GM12872 (cell line): ENCODE data around the gene ENDOV.

Source experiments
- TF ChIP-seq, protein P1 (sequence below): IDR thresholded peaks from 3 replicates; pipeline ENCODE4 v1.5.1; 2011; ENCODE audit warnings: low read depth, mild to moderate bottlenecking, low read length, moderate library complexity; ENCODE audit not compliant: insufficient read depth

The ENDOV gene

DNA sequence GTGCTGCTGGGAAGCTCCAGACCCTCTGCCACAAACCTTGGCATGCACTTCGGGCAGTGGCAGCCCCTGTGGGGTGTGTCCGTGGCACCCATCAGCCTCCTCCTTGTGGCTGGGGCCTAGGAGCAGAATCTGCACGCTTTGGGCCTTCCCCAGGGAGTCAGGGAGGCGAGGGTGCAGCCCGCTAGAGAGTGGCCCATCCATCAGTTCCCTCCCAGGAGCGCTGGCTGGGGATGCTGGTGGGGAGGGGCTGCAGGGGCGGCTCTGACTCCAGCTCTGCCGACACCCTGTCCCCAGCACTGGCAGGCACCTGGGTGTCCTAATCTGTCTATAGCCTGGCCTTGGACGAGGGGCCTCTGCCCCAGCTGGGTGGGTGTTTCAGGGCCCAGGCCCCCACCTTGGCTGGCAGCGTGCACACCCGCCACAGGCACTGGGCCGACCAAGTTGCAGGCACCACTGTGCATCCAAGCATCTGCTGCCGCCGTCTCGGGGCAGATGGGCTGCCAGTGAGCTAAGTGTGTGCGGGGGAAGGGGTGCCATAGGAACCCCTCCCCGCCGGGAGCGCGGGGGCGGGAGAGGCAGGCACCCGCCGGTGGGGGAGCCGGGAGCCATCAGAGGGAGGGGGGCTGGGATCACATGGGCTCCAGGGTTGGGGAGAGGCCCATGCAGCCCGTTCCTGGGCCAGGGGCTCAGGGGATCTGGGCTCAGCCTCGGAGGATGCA lies 30.2 kb downstream of the ENDOV start:
- TF ChIP-seq, protein P1, sequence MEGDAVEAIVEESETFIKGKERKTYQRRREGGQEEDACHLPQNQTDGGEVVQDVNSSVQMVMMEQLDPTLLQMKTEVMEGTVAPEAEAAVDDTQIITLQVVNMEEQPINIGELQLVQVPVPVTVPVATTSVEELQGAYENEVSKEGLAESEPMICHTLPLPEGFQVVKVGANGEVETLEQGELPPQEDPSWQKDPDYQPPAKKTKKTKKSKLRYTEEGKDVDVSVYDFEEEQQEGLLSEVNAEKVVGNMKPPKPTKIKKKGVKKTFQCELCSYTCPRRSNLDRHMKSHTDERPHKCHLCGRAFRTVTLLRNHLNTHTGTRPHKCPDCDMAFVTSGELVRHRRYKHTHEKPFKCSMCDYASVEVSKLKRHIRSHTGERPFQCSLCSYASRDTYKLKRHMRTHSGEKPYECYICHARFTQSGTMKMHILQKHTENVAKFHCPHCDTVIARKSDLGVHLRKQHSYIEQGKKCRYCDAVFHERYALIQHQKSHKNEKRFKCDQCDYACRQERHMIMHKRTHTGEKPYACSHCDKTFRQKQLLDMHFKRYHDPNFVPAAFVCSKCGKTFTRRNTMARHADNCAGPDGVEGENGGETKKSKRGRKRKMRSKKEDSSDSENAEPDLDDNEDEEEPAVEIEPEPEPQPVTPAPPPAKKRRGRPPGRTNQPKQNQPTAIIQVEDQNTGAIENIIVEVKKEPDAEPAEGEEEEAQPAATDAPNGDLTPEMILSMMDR: no peak

DNA sequence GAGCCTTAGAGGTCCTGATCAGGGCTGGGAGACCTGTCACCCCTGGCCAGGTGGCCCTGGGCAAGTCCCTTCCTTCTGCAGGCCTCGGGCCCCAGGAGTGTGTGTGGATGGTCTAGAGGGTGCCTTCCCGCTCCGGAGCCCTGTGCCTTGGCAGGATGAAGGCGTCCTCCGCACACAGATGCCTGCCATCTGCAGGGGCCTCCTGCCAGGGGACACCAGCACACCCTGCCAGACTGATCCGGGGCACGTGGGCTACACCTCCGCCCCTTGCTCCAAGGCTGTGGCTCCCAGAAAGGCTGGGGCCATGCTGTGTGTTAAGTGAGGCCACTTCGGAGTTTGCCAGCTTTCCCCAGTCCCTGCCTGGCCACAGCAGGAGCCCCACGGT lies 30.8 kb downstream of the ENDOV start:
- TF ChIP-seq, protein P1: no peak

- TF ChIP-seq, protein P1: no peak
Measured at GRCh38 chr17:80446645-80447405, 31.9 kb downstream of the ENDOV start.

GRCh38 chr17:80447790-80448189 lies 32.8 kb downstream of the ENDOV start:
- TF ChIP-seq, protein P1: no peak

DNA sequence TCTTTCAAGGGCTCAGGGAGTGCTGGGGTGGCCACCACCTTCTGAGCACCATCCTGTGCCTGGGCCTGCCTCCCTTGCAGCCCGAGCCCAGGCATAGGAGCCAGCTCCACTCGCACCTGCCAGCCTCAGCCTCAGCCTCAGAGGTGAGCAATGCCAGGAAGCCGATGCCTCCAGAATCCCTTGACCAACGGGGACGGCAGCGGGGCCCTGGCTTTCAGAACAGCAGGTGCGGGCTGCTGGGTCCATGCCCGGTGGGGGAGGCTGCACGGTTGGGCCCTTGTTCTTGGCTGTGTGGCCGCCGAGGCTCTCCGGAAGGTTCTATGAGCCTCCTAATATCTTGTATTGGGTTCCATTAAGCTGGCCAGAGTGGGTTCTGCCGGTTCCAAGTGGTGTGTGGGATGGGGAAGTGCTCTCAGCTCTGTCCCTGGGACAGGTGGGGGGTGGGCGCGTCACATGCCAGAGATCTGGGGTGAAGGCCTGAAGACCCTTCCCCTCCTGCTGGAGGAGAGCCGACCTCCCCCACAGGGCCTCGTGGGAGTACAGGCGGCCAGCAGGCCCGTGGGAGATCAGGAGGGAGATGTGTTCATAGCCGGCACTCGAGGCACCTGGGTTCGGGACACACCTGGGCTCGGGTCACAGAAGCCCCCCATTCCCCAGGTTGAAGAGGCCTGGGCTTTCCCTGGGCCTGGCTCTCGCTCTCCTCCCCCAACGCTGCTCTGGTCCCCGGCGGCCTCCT lies 34.4 kb downstream of the ENDOV start:
- TF ChIP-seq, protein P1: no peak

- TF ChIP-seq, protein P1: no peak
Measured at GRCh38 chr17:80449930-80450576, 35.1 kb downstream of the ENDOV start.

DNA sequence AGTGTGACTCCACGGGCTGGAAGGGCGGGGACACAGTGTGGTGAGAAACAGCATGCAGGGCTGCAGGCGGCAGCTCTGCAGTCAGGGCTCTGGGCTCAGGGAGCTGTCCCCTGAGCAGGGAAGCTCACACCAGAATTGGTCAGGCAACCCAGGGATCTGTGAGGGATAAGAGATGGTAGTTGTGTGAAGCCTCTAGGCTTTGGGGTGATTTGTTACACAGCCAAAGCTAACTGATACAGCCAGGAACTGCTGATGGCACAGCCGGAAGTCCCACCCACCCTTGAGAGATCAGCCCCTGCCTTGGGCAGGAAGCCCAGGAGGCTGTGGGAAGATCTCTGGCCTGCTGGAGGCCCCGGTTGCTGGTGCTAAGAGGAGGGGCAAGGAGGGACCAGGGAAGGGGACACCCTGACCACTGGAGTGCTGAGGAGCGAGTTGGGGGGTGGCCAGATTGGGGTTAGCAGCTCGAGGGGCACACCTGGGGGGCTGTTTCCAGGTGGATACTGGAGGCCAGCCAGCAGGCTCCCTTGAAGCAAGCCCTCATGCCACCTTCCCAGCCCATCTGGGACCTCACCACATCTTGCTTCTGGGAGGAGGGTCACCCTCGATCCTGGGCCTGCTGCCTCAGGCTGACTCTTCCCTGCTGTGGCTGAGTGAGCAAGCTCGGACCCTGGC lies 36.3 kb downstream of the ENDOV start:
- TF ChIP-seq, protein P1: no peak
